MM.1S (cell line): ENCODE measurements around the gene SIRPB2.

Experiments
- DNase-seq: peaks from one replicate; pipeline ENCODE4 v3.0.0-alpha.2; 2015
- H2AFZ ChIP-seq: fragments of 300-600 bp; sonication (generic); 2 replicates; pipeline ENCODE4 v1.6.0; 2016; ENCODE audit warnings: antibody characterized with exemption, low read length
- H3F3A ChIP-seq: fragments of 300-600 bp; sonication (generic); 2 replicates; pipeline ENCODE4 v1.6.1; 2016; ENCODE audit warnings: mild to moderate bottlenecking, antibody characterized with exemption, low read length, moderate library complexity, mixed read lengths; ENCODE audit not compliant: insufficient read depth
- H3K27ac ChIP-seq: fragments of 300-600 bp; sonication (generic); 2 replicates; pipeline ENCODE4 v1.5.1; 2016; ENCODE audit warnings: mild to moderate bottlenecking, low read length
- H3K27me3 ChIP-seq: fragments of 300-600 bp; sonication (generic); replicated peaks from 2 replicates; pipeline ENCODE4 v1.6.0; 2016; ENCODE audit warnings: low read length; ENCODE audit not compliant: insufficient read depth
- H3K36me3 ChIP-seq: fragments of 300-600 bp; sonication (generic); replicated peaks from 2 replicates; pipeline ENCODE4 v1.6.1; 2016; ENCODE audit warnings: mild to moderate bottlenecking, low read length, mixed read lengths; ENCODE audit not compliant: insufficient read depth
- H3K4me1 ChIP-seq: fragments of 300-600 bp; sonication (generic); 2 replicates; pipeline ENCODE4 v1.6.1; 2016; ENCODE audit warnings: low read length, mixed read lengths
- H3K4me2 ChIP-seq: fragments of 300-600 bp; sonication (generic); 2 replicates; pipeline ENCODE4 v1.6.0; 2016; ENCODE audit warnings: low read depth, low read length
- H3K4me3 ChIP-seq: fragments of 300-600 bp; sonication (generic); 2 replicates; pipeline ENCODE4 v1.5.1; 2016; ENCODE audit warnings: low read length, mixed read lengths
- H3K79me2 ChIP-seq: fragments of 300-600 bp; sonication (generic); 2 replicates; pipeline ENCODE4 v1.6.1; 2016; ENCODE audit warnings: mixed run types, low read length, mixed read lengths
- H3K9ac ChIP-seq: fragments of 300-600 bp; sonication (generic); 2 replicates; pipeline ENCODE4 v1.6.1; 2016; ENCODE audit warnings: low read length, mixed read lengths
- H3K9me2 ChIP-seq: fragments of 300-600 bp; sonication (generic); replicated peaks from 2 replicates; pipeline ENCODE4 v1.6.1; 2016; ENCODE audit warnings: mild to moderate bottlenecking, low read length, mixed read lengths; ENCODE audit not compliant: insufficient read depth
- H3K9me3 ChIP-seq: fragments of 300-600 bp; sonication (generic); replicated peaks from 2 replicates; pipeline ENCODE4 v1.6.1; 2016; ENCODE audit warnings: mild to moderate bottlenecking, low read length, mixed read lengths; ENCODE audit not compliant: insufficient read depth
- H4K20me1 ChIP-seq: fragments of 300-600 bp; sonication (generic); 2 replicates; pipeline ENCODE4 v1.6.1; 2016; ENCODE audit warnings: mild to moderate bottlenecking, low read length, moderate library complexity, mixed read lengths; ENCODE audit not compliant: insufficient read depth
- CTCF ChIP-seq: fragments of 300-600 bp; sonication (generic); IDR thresholded peaks from 2 replicates; pipeline ENCODE4 v1.5.1; 2016; ENCODE audit warnings: antibody characterized with exemption, low read length, mixed read lengths
- EZH2 ChIP-seq: fragments of 300-600 bp; sonication (generic); optimal IDR thresholded peaks from 2 replicates; pipeline ENCODE3; 2017; ENCODE audit warnings: low read depth, mild to moderate bottlenecking, antibody characterized with exemption, low read length, mixed read lengths
- EZH2phosphoT487 ChIP-seq: fragments of 300-600 bp; sonication (generic); IDR thresholded peaks from 2 replicates; pipeline ENCODE4 v1.6.1; 2018; ENCODE audit warnings: antibody characterized with exemption, low read length

Gene SIRPB2

GRCh38 chr20:1465470-1466210 is 25.6 kb downstream of the SIRPB2 start:
- peak overlapping the region; percentile 76 for H2AFZ ChIP-seq
- 0 out of 2 replicates have a peak, but pooled peaks cover 7% of the 10 kb centered on the region for H3K36me3 ChIP-seq
- peaks cover 59% of the 10 kb centered on the region for H3K79me2 ChIP-seq

GRCh38 chr20:1463971-1464570 is 27.1 kb downstream of the SIRPB2 start:
- Histone ChIP-seq H3K4me3 (no peak overlapping the region), H3K36me3 (peaks cover 12% of the 10 kb centered on the region), H3K9me3 (no peaks in the 10 kb centered on the region), H3K9me2 (no peaks in the 10 kb centered on the region), H3K4me1 (peaks cover 24% of the 10 kb centered on the region), H3K27me3 (peaks cover 13% of the 10 kb centered on the region), H3K27ac (no peak overlapping the region), H3K9ac (no peak overlapping the region), H3K79me2 (peaks cover 75% of the 10 kb centered on the region), H3F3A (no peaks in the 10 kb centered on the region), H2AFZ (no peak overlapping the region), H3K4me2 (no peak overlapping the region), H4K20me1 (peaks cover 30% of the 10 kb centered on the region)
- no peak for TF ChIP-seq CTCF
- no peak for TF ChIP-seq EZH2
- TF ChIP-seq EZH2phosphoT487: no peak
- DNase-seq: no peak

More at GRCh38 chr20:1465470-1466210, 25.6 kb downstream of the SIRPB2 start:
- Histone ChIP-seq H3F3A (no peaks in the 10 kb centered on the region), H3K4me3 (peak overlapping the region; percentile 94), H3K27ac (no peak overlapping the region; the same call in 1 of the 2 replicates), H3K4me1 (peaks cover 27% of the 10 kb centered on the region), H3K4me2 (peak overlapping the region; percentile 93), H4K20me1 (peaks cover 30% of the 10 kb centered on the region), H3K27me3 (peaks cover 13% of the 10 kb centered on the region), H3K9me3 (no peaks in the 10 kb centered on the region), H3K9me2 (no peaks in the 10 kb centered on the region), H3K9ac (peak overlapping the region; percentile 92)
- DNase-seq: no peak
- TF ChIP-seq EZH2 (no peak), EZH2phosphoT487 (no peak), CTCF (no peak)

GRCh38 chr20:1462834-1463233 is 28.4 kb downstream of the SIRPB2 start:
- Histone ChIP-seq H3K4me1 (peaks cover 24% of the 10 kb centered on the region), H3K9me2 (no peaks in the 10 kb centered on the region), H3K4me2 (no peak overlapping the region), H3K79me2 (peaks cover 84% of the 10 kb centered on the region), H3K4me3 (no peak overlapping the region), H4K20me1 (peaks cover 30% of the 10 kb centered on the region), H3K27ac (no peak overlapping the region), H3K9ac (no peak overlapping the region), H3F3A (no peaks in the 10 kb centered on the region), H3K9me3 (no peaks in the 10 kb centered on the region), H2AFZ (no peak overlapping the region), H3K36me3 (peaks cover 16% of the 10 kb centered on the region), H3K27me3 (peaks cover 5% of the 10 kb centered on the region)
- TF ChIP-seq EZH2phosphoT487 (no peak), EZH2 (no peak), CTCF (no peak)
- peak; percentile 25 for DNase-seq
